Frontal cortex (tissue), 4 donors: Measurements from ENCODE around the gene DUOXA2. TPM values are rescaled to one million over a fixed set of nuclear protein-coding genes. Genes with fewer than 3 reads are reported as not detected.
"Not testable (repeated sequence)": the region's sequence is repeated elsewhere in the genome, so short reads cannot be mapped to it uniquely, and the experiment has no call there.

Experiments
- DNase-seq, 2 donors: peaks; one replicate each; pipeline ENCODE4 v3.0.0; 2012; ENCODE audit warnings: low spot score in 2 of 2
- FAIRE-seq: peaks from 2 replicates; lab custom pipeline; 2012; peaks lifted over from hg19 to GRCh38; lab: Jason Lieb, UNC
- total RNA-seq: library from RNA; depleted of rRNA; stranded (reverse); fragments of >200 nt; gene quantifications from one replicate; pipeline ENCODE4 v1.2.3, GENCODE V29; 2014
- donor health status: control.
- donor health status: control.
- donor health status: control.

Gene DUOXA2
- total RNA-seq, 1 donor from 2014 or later: not detected

GRCh38 chr15:45132844-45133560 is 18.9 kb downstream of the DUOXA2 start:
- DNase-seq: no peak
- no peak for FAIRE-seq

GRCh38 chr15:45133561-45133920 is 19.4 kb downstream of the DUOXA2 start:
- DNase-seq (no peak), FAIRE-seq (no peak)

DNA sequence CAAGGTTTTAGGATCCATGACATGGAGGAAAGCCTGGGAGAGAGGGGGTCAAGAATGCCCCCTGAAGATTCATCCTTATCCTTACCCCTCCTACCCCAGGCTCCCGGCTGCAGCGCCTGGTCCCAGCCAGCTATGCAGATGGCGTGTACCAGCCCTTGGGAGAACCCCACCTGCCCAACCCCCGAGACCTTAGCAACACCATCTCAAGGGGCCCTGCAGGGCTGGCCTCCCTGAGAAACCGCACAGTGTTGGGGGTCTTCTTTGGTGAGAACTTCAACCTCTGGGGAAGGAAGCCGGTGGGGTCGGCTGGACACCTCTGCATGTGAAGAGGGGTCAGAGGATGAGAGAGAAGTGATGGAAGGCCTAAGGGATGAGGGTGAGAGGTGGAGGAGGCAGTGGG is 19.9 kb downstream of the DUOXA2 start:
- FAIRE-seq (no peak), DNase-seq (no peak)

DNA sequence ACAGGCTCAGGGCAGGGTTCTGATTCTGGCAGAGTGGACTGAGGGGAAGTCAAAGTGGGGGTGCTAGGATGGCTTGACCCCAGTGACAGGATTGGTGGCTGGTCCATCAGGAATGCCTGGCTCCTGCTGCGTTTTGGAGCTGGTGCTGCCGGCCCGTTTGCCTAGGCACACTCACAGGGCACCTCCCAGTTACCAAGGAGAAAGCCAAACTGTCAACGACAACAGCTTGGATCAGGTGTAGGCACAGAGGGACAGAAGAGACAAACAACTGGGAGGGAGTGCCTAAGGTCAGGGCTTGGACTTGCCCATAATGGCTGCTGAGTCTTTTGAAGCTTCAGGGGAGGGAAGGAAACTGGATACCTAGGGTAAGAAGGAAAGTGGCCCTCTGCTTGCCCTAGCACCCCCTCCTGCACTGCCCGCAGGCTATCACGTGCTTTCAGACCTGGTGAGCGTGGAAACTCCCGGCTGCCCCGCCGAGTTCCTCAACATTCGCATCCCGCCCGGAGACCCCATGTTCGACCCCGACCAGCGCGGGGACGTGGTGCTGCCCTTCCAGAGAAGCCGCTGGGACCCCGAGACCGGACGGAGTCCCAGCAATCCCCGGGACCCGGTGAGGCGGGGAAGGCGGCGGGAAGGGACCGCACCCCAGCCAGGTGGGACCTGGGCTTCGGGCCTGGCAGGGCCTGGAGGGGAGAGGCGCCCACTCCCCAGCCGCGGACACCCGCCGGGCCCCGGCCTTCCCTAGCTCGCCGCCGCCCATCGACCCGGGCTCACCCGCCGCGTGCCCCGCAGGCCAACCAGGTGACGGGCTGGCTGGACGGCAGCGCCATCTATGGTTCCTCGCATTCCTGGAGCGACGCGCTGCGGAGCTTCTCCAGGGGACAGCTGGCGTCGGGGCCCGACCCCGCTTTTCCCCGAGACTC is 20.8 kb downstream of the DUOXA2 start:
- FAIRE-seq (no peak), DNase-seq (no peak)

DNA sequence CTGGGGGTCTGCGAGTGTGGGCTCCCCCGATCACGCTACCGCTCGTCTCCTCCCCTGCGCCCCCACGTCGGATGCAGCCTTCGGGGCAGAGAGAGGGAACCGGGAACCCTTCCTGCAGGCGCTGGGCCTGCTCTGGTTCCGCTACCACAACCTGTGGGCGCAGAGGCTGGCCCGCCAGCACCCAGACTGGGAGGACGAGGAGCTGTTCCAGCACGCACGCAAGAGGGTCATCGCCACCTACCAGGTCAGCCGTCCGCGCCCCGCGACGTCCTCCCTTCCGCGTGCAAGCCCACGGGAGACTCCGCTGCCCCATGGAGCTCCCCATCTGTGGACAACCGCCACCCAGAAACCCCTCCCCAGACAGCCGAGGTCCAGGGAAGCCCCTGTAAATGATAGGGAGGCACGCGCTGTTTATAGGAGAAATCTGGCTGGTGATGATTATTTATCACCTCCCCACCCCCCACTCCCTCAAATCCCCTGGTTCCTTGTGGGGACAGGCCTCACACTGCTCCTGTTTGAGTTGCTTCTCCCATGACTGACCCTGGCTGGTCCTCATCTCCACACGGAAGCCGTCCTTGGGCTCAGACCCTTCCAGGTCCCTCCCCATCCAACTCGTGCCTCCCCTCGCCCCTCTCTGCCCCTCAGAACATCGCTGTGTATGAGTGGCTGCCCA is 21.7 kb downstream of the DUOXA2 start:
- not testable (repeated sequence) for DNase-seq, FAIRE-seq

DNA sequence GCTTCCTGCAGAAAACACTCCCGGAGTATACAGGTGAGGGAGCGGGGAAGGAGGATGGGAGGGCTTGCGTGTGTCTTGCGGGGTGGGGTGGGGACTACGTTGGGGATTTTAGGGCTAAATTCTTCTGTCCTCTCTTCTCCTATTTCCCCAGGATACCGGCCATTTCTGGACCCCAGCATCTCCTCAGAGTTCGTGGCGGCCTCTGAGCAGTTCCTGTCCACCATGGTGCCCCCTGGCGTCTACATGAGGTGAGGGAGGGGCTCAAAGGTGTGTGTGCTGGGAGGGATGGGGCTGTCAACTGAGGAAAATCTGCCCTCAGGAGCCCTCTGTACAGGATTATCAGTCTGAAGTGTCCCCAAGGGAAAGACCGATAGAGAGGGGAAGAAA is 22.2 kb downstream of the DUOXA2 start:
- DNase-seq (no peak), FAIRE-seq (no peak)

DNA sequence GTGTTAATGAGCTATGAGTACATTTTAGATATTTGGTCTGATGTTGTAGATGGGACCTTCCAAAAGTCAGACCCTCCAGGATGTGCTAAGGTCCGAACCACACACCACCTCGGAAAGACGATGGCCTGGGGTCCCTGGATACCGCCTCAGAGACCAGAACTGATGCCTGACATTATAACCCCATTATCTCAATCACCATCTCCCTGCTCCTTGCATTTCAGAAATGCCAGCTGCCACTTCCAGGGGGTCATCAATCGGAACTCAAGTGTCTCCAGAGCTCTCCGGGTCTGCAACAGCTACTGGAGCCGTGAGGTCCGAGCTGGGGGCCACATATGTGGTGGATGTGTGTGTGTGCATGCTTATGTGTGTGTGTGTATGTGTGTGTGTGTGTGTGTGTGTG is 23.6 kb downstream of the DUOXA2 start:
- FAIRE-seq (no peak), DNase-seq (no peak)

DNA sequence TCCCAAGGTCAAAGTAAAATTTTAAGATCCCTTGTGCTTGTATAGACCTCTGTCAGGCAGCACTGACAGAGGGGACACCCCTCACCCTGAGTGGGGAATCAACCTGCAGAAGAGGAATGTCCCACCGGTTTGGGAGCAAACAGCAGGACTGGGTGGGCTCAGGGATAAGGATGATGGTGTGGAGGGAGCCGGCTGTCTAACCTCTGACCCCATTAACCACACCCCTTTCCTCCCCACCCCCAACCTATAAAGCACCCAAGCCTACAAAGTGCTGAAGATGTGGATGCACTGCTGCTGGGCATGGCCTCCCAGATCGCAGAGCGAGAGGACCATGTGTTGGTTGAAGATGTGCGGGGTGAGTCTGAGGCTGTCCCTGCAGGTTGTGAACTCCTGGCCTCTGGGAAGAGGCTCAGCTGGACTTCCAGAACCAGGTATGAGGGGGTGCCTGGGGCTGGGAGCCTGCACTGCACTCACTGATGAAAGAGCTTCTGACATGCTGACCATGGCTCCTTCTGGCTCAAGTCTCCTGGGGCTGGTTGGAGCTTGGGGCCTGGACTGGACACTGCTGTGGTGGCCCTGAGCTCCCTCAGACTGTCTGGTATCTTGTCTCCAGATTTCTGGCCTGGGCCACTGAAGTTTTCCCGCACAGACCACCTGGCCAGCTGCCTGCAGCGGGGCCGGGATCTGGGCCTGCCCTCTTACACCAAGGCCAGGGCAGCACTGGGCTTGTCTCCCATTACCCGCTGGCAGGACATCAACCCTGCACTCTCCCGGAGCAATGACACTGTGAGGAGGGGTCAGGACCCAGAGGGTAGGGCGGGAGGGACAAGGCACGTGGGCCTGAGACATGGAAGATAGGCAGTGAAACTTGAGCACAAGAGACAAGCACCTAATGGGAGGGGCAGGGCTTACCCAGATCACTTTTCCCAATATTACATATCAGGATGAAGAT is 25.0 kb downstream of the DUOXA2 start:
- FAIRE-seq (no peak), DNase-seq (no peak)

DNA sequence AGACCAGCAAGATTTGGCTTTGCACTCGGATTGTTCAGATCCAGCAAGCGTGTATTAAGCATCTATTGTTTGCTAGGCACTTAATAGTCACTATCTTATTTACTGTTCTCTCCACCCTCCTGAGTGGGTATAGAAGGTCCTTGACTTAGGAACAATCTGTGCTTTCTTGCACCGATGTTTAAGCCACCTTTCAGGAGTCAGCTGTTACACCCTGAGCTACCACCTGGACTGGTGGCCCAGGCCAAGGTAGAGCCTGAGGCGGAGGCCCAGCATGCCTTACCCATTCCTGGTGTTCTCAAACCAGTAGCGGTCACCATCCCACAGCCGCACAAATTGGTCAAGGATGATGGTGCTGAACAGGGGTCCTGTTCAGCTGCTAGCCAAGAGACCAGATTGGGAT is 25.6 kb downstream of the DUOXA2 start:
- FAIRE-seq: no peak
- DNase-seq: no peak

DNA sequence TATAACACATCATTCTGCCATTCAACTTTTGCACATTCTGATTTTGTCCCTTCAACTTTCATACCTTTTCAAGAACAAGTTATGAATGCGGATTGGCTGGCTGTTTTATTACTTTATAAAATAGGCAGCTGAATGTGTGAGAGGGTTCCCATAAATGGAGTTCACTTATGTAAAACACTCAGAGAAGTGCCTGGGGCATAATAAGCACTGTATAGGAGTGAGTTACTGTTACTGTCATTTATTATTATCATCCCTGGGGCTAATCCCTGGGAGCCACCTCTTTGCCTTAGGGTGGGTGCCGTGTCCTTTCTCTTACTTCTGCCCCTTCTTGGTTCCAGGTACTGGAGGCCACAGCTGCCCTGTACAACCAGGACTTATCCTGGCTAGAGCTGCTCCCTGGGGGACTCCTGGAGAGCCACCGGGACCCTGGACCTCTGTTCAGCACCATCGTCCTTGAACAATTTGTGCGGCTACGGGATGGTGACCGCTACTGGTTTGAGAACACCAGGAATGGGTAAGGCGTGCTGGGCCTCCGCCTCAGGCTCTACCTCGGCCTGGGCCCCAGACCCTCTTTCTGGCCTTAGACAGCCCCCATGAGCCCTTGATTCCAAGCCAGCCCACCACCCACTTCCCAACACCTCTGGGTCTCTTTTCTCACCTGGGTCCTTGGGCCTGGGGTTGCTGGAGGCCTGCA is 26.6 kb downstream of the DUOXA2 start:
- no peak for DNase-seq
- no peak for FAIRE-seq

DNA sequence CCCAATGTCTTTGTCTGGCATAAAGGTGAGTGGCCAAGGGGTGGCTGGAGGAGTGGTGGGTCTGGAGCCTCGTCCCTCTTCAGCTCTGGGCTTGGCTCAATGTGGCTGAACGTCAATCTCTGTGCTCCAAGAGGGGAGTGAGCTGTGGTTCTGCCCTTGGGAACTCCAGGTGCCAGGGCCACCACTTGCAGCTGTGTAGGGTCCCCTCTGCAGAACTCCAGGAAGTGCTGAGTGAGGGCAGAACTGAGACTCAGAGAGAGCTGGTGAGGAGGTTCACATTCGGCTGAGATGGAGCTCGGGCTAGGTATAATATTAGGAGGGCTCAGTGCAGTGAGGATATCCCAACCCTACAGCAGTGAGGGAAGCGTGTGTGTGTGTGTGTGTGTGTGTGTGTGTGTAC is 27.3 kb downstream of the DUOXA2 start:
- FAIRE-seq (no peak), DNase-seq (no peak)

- DNase-seq: no peak
- FAIRE-seq: no peak
Measured at GRCh38 chr15:45143056-45143455, 28.9 kb downstream of the DUOXA2 start.

GRCh38 chr15:45143946-45144345 is 29.8 kb downstream of the DUOXA2 start:
- no peak for FAIRE-seq

DNA sequence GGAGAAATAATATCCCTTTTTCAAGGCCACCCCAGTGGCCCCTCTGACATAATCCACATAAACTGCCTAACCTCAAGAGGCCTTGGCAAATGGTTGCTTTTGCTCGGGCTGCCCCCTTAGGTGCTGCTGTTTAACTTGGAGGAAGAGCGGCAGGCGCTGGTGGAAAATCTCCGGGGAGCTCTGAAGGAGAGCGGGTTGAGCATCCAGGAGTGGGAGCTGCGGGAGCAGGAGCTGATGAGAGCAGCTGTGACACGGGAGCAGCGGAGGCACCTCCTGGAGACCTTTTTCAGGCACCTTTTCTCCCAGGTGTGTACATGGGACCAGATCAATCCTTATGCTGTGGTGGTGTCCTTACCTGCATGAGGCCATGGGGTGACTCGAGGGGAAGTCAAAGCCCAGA is 30.6 kb downstream of the DUOXA2 start:
- DNase-seq (no peak), FAIRE-seq (no peak)

More at GRCh38 chr15:45143946-45144345, 29.8 kb downstream of the DUOXA2 start:
- DNase-seq: no peak

DNA sequence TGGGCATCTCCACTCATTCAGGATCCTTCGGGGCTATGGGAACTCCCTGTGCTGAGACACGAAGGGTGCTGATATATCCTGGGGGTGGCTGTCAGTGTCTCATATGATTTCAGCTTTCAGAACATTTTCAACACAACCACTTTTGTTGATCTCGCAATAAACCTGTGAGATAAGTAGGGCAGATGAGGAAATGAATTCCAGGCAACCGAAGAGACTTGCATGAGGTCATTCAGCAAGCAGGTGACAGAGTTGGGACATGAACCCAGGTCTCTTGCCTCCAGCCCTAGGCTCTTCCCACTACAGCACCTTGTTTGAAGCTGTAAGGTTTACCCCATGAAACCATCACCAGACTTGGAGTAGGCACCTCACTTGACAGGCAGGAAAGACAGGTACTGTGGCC is 32.3 kb downstream of the DUOXA2 start:
- FAIRE-seq: no peak
- DNase-seq: no peak

GRCh38 chr15:45147606-45148005 is 33.5 kb downstream of the DUOXA2 start:
- DNase-seq (no peak), FAIRE-seq (no peak)

- DNase-seq: no peak
- FAIRE-seq: no peak
Measured at GRCh38 chr15:45148076-45149059, 34.2 kb downstream of the DUOXA2 start.

DNA sequence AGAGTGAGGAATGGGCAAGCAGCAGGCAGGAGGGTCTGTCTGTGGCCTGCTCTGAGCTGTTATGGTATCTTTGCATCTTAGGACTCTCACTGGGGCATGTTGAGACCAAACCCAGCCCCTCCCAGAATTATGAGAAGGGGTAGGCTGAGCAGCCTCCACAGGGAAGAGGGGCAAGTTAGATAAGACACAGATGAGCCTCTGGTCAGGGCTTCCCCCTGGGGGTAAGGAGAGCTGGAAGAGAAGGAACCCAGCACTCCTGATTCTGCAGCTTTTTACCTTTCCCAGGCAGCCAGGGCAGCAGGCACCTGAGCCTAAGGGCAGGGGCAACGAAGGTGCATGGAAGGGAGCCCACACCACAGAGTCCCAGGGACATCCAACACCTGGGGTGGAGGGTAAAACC is 34.9 kb downstream of the DUOXA2 start:
- FAIRE-seq (no peak), DNase-seq (no peak)
